Neural progenitor cell (in vitro differentiated cells): ENCODE results near the gene OMA1. TPM values are rescaled to one million over a fixed set of nuclear protein-coding genes. Genes with fewer than 3 reads are reported as not detected.

Experiments used
- DNase-seq: peaks from one replicate; pipeline ENCODE4 v3.0.0-alpha.2; 2016; ENCODE audit warnings: low spot score
- H2AFZ ChIP-seq: fragments of 200-600 bp; sonication (generic); replicated peaks from 2 replicates; pipeline ENCODE4 v1.6.1; 2016; ENCODE audit warnings: antibody characterized with exemption
- H3F3A ChIP-seq: fragments of 200-600 bp; sonication (generic); 2 replicates; pipeline ENCODE4 v1.6.1; 2016; ENCODE audit warnings: antibody characterized with exemption, low read depth
- H3K27ac ChIP-seq: fragments of 200-600 bp; sonication (generic); 2 replicates; pipeline ENCODE4 v1.5.1; 2016; ENCODE audit warnings: mild to moderate bottlenecking
- H3K27me3 ChIP-seq: fragments of 200-600 bp; sonication (generic); 2 replicates; pipeline ENCODE4 v1.6.1; 2016; ENCODE audit warnings: mild to moderate bottlenecking, moderate library complexity
- H3K36me3 ChIP-seq: fragments of 200-600 bp; sonication (generic); 2 replicates; pipeline ENCODE4 v1.5.1; 2016
- H3K4me1 ChIP-seq: fragments of 200-600 bp; sonication (generic); 2 replicates; pipeline ENCODE4 v1.6.1; 2016; ENCODE audit warnings: mixed run types
- H3K4me2 ChIP-seq: fragments of 200-600 bp; sonication (generic); 2 replicates; pipeline ENCODE4 v1.6.1; 2016
- H3K4me3 ChIP-seq: fragments of 200-600 bp; sonication (generic); 2 replicates; pipeline ENCODE4 v1.5.1; 2016
- H3K79me2 ChIP-seq: fragments of 200-600 bp; sonication (generic); 2 replicates; pipeline ENCODE4 v1.6.1; 2016; ENCODE audit warnings: low read depth
- H3K9ac ChIP-seq: fragments of 200-600 bp; sonication (generic); 2 replicates; pipeline ENCODE4 v1.6.1; 2016
- H3K9me3 ChIP-seq: fragments of 200-600 bp; sonication (generic); 2 replicates; pipeline ENCODE4 v1.5.1; 2016; ENCODE audit warnings: low read depth
- H4K20me1 ChIP-seq: fragments of 200-600 bp; sonication (generic); 2 replicates; pipeline ENCODE4 v1.6.1; 2016; ENCODE audit warnings: low read depth
- H3K27ac Mint-ChIP-seq: 3 replicates; pipeline ENCODE4 v1.8.0; 2021; ENCODE audit warnings: mixed read lengths
- H3K27me3 Mint-ChIP-seq: 2 replicates; pipeline ENCODE4 v1.8.0; 2022; ENCODE audit warnings: low read depth, mild to moderate bottlenecking, inconsistent platforms, moderate library complexity, mixed read lengths; ENCODE audit not compliant: insufficient read depth
- H3K36me3 Mint-ChIP-seq: 3 replicates; pipeline ENCODE4 v1.8.0; 2021; ENCODE audit warnings: mixed read lengths
- H3K4me1 Mint-ChIP-seq: 3 replicates; pipeline ENCODE4 v1.8.0; 2021; ENCODE audit warnings: mixed read lengths
- H3K4me3 Mint-ChIP-seq: 3 replicates; pipeline ENCODE4 v1.8.0; 2021; ENCODE audit warnings: mild to moderate bottlenecking, moderate library complexity, mixed read lengths
- H3K9me3 Mint-ChIP-seq: 3 replicates; pipeline ENCODE4 v1.8.0; 2020; ENCODE audit warnings: mixed read lengths
- CTCF ChIP-seq: fragments of 200-600 bp; sonication (generic); IDR thresholded peaks from 2 replicates; pipeline ENCODE4 v1.5.1; 2017; ENCODE audit warnings: antibody characterized with exemption, mild to moderate bottlenecking
- EZH2 ChIP-seq: fragments of 200-600 bp; sonication (generic); IDR thresholded peaks from 2 replicates; pipeline ENCODE4 v1.6.1; 2017; ENCODE audit warnings: antibody characterized with exemption, mild to moderate bottlenecking, moderate library complexity
- EZH2phosphoT487 ChIP-seq: fragments of 200-600 bp; sonication (generic); IDR thresholded peaks from 2 replicates; pipeline ENCODE4 v1.6.1; 2017; ENCODE audit warnings: antibody characterized with exemption
- total RNA-seq: library from RNA; depleted of rRNA; stranded (reverse); fragments of >200 nt; gene quantifications from 2 replicates; pipeline ENCODE4 v1.2.3, GENCODE V29; 2015; ENCODE audit warnings: low replicate concordance

Gene OMA1
- total RNA-seq, 1 donor from 2014 or later: 19.8 TPM

GRCh38 chr1:58524353-58524945 lies 22.1 kb downstream of the OMA1 start:
- Histone ChIP-seq H3K4me2 (no peak overlapping the region), H3F3A (no peaks in the 10 kb centered on the region), H3K9ac (no peak overlapping the region), H3K36me3 (no peaks in the 10 kb centered on the region), H2AFZ (no peak overlapping the region), H3K27ac (no peak overlapping the region), H3K27me3 (no peaks in the 10 kb centered on the region), H3K4me1 (no peaks in the 10 kb centered on the region), H3K9me3 (no peaks in the 10 kb centered on the region), H3K4me3 (no peak overlapping the region), H4K20me1 (no peaks in the 10 kb centered on the region), H3K79me2 (no peaks in the 10 kb centered on the region)
- Mint-ChIP-seq H3K4me1 (no peaks in the 10 kb centered on the region), H3K27me3 (no peaks in the 10 kb centered on the region), H3K27ac (no peak overlapping the region), H3K4me3 (no peak overlapping the region), H3K9me3 (no peaks in the 10 kb centered on the region), H3K36me3 (no peaks in the 10 kb centered on the region)
- no peak for TF ChIP-seq EZH2
- no peak for TF ChIP-seq EZH2phosphoT487
- no peak for TF ChIP-seq CTCF
- DNase-seq: no peak

- DNase-seq: peak; percentile 90
- Mint-ChIP-seq H3K27me3 (no peaks in the 10 kb centered on the region), H3K4me1 (peaks cover 4% of the 10 kb centered on the region), H3K4me3 (no peak overlapping the region), H3K36me3 (peaks cover 12% of the 10 kb centered on the region), H3K27ac (no peak overlapping the region), H3K9me3 (peaks cover 10% of the 10 kb centered on the region)
- Histone ChIP-seq H3K9ac (no peak overlapping the region), H4K20me1 (no peaks in the 10 kb centered on the region), H3K79me2 (no peaks in the 10 kb centered on the region), H3K27ac (no peak overlapping the region), H3K4me3 (no peak overlapping the region), H3K4me1 (no peaks in the 10 kb centered on the region), H3K27me3 (no peaks in the 10 kb centered on the region), H3K36me3 (no peaks in the 10 kb centered on the region), H3K4me2 (no peak overlapping the region), H3F3A (no peaks in the 10 kb centered on the region), H2AFZ (no peak overlapping the region), H3K9me3 (no peaks in the 10 kb centered on the region)
- TF ChIP-seq EZH2phosphoT487 (no peak), CTCF (peak; percentile 87)
These were observed 30.6 kb downstream of the OMA1 start for GRCh38 chr1:58515794-58516401.

- TF ChIP-seq EZH2phosphoT487 (no peak), CTCF (no peak), EZH2 (no peak)
- no peak overlapping the region for H3K27ac Mint-ChIP-seq
- H3K9ac ChIP-seq: no peak overlapping the region
- no peaks in the 10 kb centered on the region for H3F3A ChIP-seq
- H3K79me2 ChIP-seq: no peaks in the 10 kb centered on the region
- peaks cover 4% of the 10 kb centered on the region for H3K4me1 Mint-ChIP-seq
- no peak overlapping the region for H3K4me3 Mint-ChIP-seq
- no peaks in the 10 kb centered on the region for H3K4me1 ChIP-seq
- H4K20me1 ChIP-seq: no peaks in the 10 kb centered on the region
- DNase-seq: no peak
- H3K4me2 ChIP-seq: no peak overlapping the region
- no peak overlapping the region for H3K27ac ChIP-seq
- H3K9me3 Mint-ChIP-seq: peaks cover 21% of the 10 kb centered on the region
- no peak overlapping the region for H2AFZ ChIP-seq
- H3K4me3 ChIP-seq: no peak overlapping the region
- no peaks in the 10 kb centered on the region for H3K27me3 ChIP-seq
- H3K36me3 ChIP-seq: no peaks in the 10 kb centered on the region
- H3K27me3 Mint-ChIP-seq: no peaks in the 10 kb centered on the region
- H3K9me3 ChIP-seq: no peaks in the 10 kb centered on the region
- H3K36me3 Mint-ChIP-seq: peaks cover 16% of the 10 kb centered on the region
These were observed 32.6 kb downstream of the OMA1 start for GRCh38 chr1:58513956-58514355.
